NCI-H2196 (cell line): Measurements from ENCODE around the gene UBLCP1.
"Not testable (repeated sequence)": the region's sequence is repeated elsewhere in the genome, so short reads cannot be mapped to it uniquely, and the experiment has no call there.

Source experiments
- DNase-seq: peaks from one replicate; lab custom pipeline; 2025; ENCODE audit not compliant: unreplicated experiment; lab: John Stamatoyannopoulos, UW

The UBLCP1 gene

GRCh38 chr5:159249158-159249557 is 13.9 kb upstream of the UBLCP1 start:
- DNase-seq, result no peak

GRCh38 chr5:159252195-159252594 is 10.9 kb upstream of the UBLCP1 start:
- no peak for DNase-seq

- DNase-seq, result no peak
These were observed 6.1 kb upstream of the UBLCP1 start for GRCh38 chr5:159257007-159257406.

GRCh38 chr5:159257629-159258283 is 5.3 kb upstream of the UBLCP1 start:
- DNase-seq, result no peak

GRCh38 chr5:159258361-159258760 is 4.7 kb upstream of the UBLCP1 start:
- DNase-seq, result no peak

- DNase-seq, result not testable (repeated sequence)
These were observed 2.9 kb upstream of the UBLCP1 start for GRCh38 chr5:159260212-159260611.

GRCh38 chr5:159262472-159262858 is 625 bp upstream of the UBLCP1 start:
- peak; percentile 9 for DNase-seq

- DNase-seq, result no peak
These were observed 447 bp downstream of the UBLCP1 start for GRCh38 chr5:159263569-159263905.

GRCh38 chr5:159266764-159267163 is 3.7 kb downstream of the UBLCP1 start:
- not testable (repeated sequence) for DNase-seq

GRCh38 chr5:159269723-159270122 is 6.6 kb downstream of the UBLCP1 start:
- no peak for DNase-seq

- DNase-seq, result no peak
These were observed 10.8 kb downstream of the UBLCP1 start for GRCh38 chr5:159273923-159274322.

- no peak for DNase-seq
These were observed 11.6 kb downstream of the UBLCP1 start for GRCh38 chr5:159274676-159275075.

GRCh38 chr5:159286420-159287035 is 23.4 kb downstream of the UBLCP1 start:
- peak; percentile 23 for DNase-seq

GRCh38 chr5:159290741-159291140 is 27.7 kb downstream of the UBLCP1 start:
- no peak for DNase-seq

GRCh38 chr5:159294921-159295320 is 31.8 kb downstream of the UBLCP1 start:
- no peak for DNase-seq

- not testable (repeated sequence) for DNase-seq
These were observed 34.2 kb downstream of the UBLCP1 start for GRCh38 chr5:159297300-159297699.

GRCh38 chr5:159301466-159301865 is 38.4 kb downstream of the UBLCP1 start:
- DNase-seq, result no peak

- not testable (repeated sequence) for DNase-seq
These were observed 39.1 kb downstream of the UBLCP1 start for GRCh38 chr5:159301929-159302860.

GRCh38 chr5:159303286-159303685 is 40.2 kb downstream of the UBLCP1 start:
- DNase-seq, result no peak

- no peak for DNase-seq
These were observed 42.0 kb downstream of the UBLCP1 start for GRCh38 chr5:159304961-159305595.

- no peak for DNase-seq
These were observed 46.8 kb downstream of the UBLCP1 start for GRCh38 chr5:159309689-159310433.
